Keratinocyte (primary cell): ENCODE data around the gene ANTXRL.

Experiments used
- CTCF ChIP-seq, 3 experiments: IDR thresholded peaks in 1 of 3; conservative IDR thresholded peaks in 1 of 3; optimal IDR thresholded peaks in 1 of 3; 2 replicates in 2 of 3; 3 replicates in 1 of 3; pipeline versions ENCODE3 to v1.5.1; 2011; ENCODE audit warnings: low read length in 3 of 3, mild to moderate bottlenecking in 3 of 3, moderate library complexity in 2 of 3, control low read depth in 1 of 3, inconsistent platforms in 1 of 3; ENCODE audit not compliant: insufficient read depth in 2 of 3; ENCODE audit errors: extremely low read depth in 1 of 3
- EZH2 ChIP-seq: IDR thresholded peaks from one replicate; pipeline ENCODE4 v1.6.1; 2012; ENCODE audit warnings: inconsistent platforms, mild to moderate bottlenecking, low read length, moderate library complexity

GRCh38 chr10:46307281-46308112 is 20.7 kb downstream of the ANTXRL start:
- TF ChIP-seq CTCF (optimal IDR thresholded peaks at IDR 0.05 in 1 of 3, IDR thresholded peaks at IDR 0.05 in 1 of 3, conservative IDR thresholded peaks at IDR 0.05 in 1 of 3; ENCODE audit: extremely low read depth in 1 of 3, insufficient read depth in 2 of 3, low read length in 3 of 3) (no peak), EZH2 (no peak)
